ENCODE measurements around the gene DUSP2. TPM values are rescaled to one million over a fixed set of nuclear protein-coding genes. Genes with fewer than 3 reads are reported as not detected.

Gene DUSP2
- total RNA-seq: 10 to 100 TPM; 14.0 to 21.1 (median 15.6) TPM

GRCh38 chr2:96145036-96145847 is at the start of gene DUSP2:
DUSP2 (minus strand) TSS chr2:96145440; CDS start chr2:96145354, 86 bp downstream.
- no peaks in the 10 kb centered on the region for H3K36me3 ChIP-seq
- peak; percentile 27 to 30 for DNase-seq (ENCODE audit: low spot score in 2 of 2)
- 3 to 5% methylated on average over 76 to 86 of the region's 94 CpGs for WGBS, 2 donors
- peaks cover 0 to 13% of the 10 kb centered on the region in 2 donors for H3K27me3 ChIP-seq
- no peaks in the 10 kb centered on the region for H3K9me3 ChIP-seq
- peak within 1 kb of the TSS; percentile 39 to 69 (median 57) for H3K4me3 ChIP-seq
- peak within 1 kb of the TSS; percentile 45 to 83 (median 58) for H3K27ac ChIP-seq
- H3K4me1 ChIP-seq: peaks cover 0 to 32% (median 15%) of the 10 kb centered on the region in 4 donors
- TF ChIP-seq CTCF (IDR thresholded peaks at IDR 0.05): peak in 1 of 5 experiments; percentile 14
- TF ChIP-seq POLR2A (IDR thresholded peaks at IDR 0.05): peak in 1 of 2 donors; percentile 51
- TF ChIP-seq EP300 (IDR thresholded peaks at IDR 0.05): peak in 1 of 2 donors; percentile 51

- no peaks in the 10 kb centered on the region for H3K27me3 ChIP-seq
- no peak for DNase-seq (ENCODE audit: low spot score in 2 of 2)
- H3K4me1 ChIP-seq: peaks cover 0 to 12% (median 0%) of the 10 kb centered on the region in 4 donors
- no peak overlapping the region for H3K4me3 ChIP-seq
- H3K9me3 ChIP-seq: no peaks in the 10 kb centered on the region
- TF ChIP-seq POLR2A (IDR thresholded peaks at IDR 0.05) (no peak), EP300 (IDR thresholded peaks at IDR 0.05) (no peak), CTCF (IDR thresholded peaks at IDR 0.05) (no peak)
- H3K36me3 ChIP-seq: peaks cover 5 to 82% (median 18%) of the 10 kb centered on the region in 3 donors
- H3K27ac ChIP-seq: no peak overlapping the region
- 93 to 95% methylated on average over 11 of the region's 11 CpGs for WGBS, 2 donors
These were observed 46.9 kb upstream of the DUSP2 start for GRCh38 chr2:96191937-96192670.

GRCh38 chr2:96188821-96189526 is 43.7 kb upstream of the DUSP2 start:
- H3K4me3 ChIP-seq: no peak overlapping the region
- H3K27ac ChIP-seq: no peak overlapping the region
- H3K27me3 ChIP-seq: no peaks in the 10 kb centered on the region
- H3K4me1 ChIP-seq: no peaks in the 10 kb centered on the region
- 92 to 96% methylated on average over 12 of the region's 12 CpGs for WGBS, 2 donors
- TF ChIP-seq CTCF (IDR thresholded peaks at IDR 0.05) (no peak), POLR2A (IDR thresholded peaks at IDR 0.05) (no peak), EP300 (IDR thresholded peaks at IDR 0.05) (no peak)
- no peak for DNase-seq (ENCODE audit: low spot score in 2 of 2)
- H3K36me3 ChIP-seq: peaks cover 5 to 99% (median 14%) of the 10 kb centered on the region in 3 donors
- H3K9me3 ChIP-seq: no peaks in the 10 kb centered on the region

GRCh38 chr2:96186562-96186961 is 41.3 kb upstream of the DUSP2 start:
- DNase-seq (ENCODE audit: low spot score in 2 of 2): no peak
- Histone ChIP-seq H3K4me1 (no peaks in the 10 kb centered on the region), H3K9me3 (no peaks in the 10 kb centered on the region), H3K4me3 (no peak overlapping the region), H3K27me3 (no peaks in the 10 kb centered on the region), H3K36me3 (peaks cover 0 to 84% (median 4%) of the 10 kb centered on the region in 3 donors), H3K27ac (no peak overlapping the region)
- TF ChIP-seq EP300 (IDR thresholded peaks at IDR 0.05): no peak
- no peak for TF ChIP-seq POLR2A (IDR thresholded peaks at IDR 0.05)
- TF ChIP-seq CTCF (IDR thresholded peaks at IDR 0.05): no peak
- WGBS, 2 donors: 91 to 94% methylated on average over 5 of the region's 5 CpGs
